ENCODE measurements around the gene SLC34A1.
A peak's percentile ranks its signal among the peaks of the same experiment; 100 is the strongest.

The SLC34A1 gene

DNA sequence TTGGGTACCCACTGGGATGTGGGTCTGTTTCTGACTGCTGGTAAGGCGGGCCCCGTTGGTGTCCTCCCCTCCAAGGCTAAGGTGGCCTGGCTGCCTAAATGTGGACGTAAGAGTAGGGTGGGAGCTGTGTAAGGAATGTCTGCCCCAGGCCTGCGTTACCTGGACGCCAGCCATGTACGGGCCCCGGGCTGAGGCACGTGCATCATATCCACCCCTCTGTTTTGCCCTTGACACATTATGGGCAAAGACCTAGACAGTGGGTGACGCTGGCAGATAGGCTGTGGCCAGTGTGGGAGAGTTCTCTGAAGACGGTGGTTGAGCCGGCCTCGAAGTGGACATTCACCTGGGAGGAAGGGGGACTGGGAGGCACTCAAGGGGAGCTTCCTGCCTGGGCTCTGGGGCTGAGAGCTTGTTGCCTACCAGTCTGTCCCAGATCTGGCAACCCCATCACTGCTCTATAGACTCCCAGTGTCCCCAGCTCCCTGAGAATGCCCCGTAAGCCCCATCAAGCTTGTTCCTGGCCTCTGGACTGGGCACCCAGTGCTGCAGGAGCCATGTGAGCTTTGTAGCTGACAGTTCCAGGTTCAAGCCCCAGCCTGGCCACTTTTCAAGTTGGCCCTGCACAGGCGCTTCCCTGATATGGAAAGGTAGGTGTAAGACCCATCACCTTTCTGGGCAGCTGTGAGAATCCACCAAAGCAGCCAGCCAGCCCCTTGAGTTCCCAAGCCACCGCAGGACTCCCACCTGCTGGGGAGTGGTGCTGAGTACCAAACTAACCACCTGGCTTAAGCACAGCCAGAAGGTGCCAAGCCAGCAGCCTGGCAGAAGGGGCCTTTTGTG is 59.1 kb downstream of the SLC34A1 start:
- Histone ChIP-seq H3K4me1 (ENCODE audit: insufficient read depth, low read length) (peaks cover 23% of the 10 kb centered on the region), H2AFZ (ENCODE audit: low read depth, low read length) (no peak overlapping the region), H3K4me3 (ENCODE audit: low read depth in 1 of 2, low read length in 2 of 2) (no peak overlapping the region), H3K9me3 (ENCODE audit: insufficient read depth, low read length, severe bottlenecking) (no peaks in the 10 kb centered on the region), H3K9ac (ENCODE audit: low read depth, low read length) (no peak overlapping the region), H3K36me3 (ENCODE audit: insufficient read depth, low read length) (peaks cover 34% of the 10 kb centered on the region), H3K27me3 (ENCODE audit: insufficient read depth, low read length, poor library complexity) (peaks cover 33% of the 10 kb centered on the region), H3K27ac (ENCODE audit: low read length) (no peak overlapping the region), H4K20me1 (ENCODE audit: insufficient read depth, low read length) (peaks cover 52% of the 10 kb centered on the region), H3K79me2 (ENCODE audit: insufficient read depth, low read length) (no peaks in the 10 kb centered on the region), H3K4me2 (ENCODE audit: insufficient read depth, low read length) (no peak overlapping the region)
- DNase-seq (no peak), ATAC-seq (ENCODE audit: insufficient read depth, low read depth) (no peak)
- TF ChIP-seq EZH2 (IDR thresholded peaks at IDR 0.05; ENCODE audit: borderline replicate concordance, low read depth, low read length, severe bottlenecking) = no peak
- TF ChIP-seq, protein P1, sequence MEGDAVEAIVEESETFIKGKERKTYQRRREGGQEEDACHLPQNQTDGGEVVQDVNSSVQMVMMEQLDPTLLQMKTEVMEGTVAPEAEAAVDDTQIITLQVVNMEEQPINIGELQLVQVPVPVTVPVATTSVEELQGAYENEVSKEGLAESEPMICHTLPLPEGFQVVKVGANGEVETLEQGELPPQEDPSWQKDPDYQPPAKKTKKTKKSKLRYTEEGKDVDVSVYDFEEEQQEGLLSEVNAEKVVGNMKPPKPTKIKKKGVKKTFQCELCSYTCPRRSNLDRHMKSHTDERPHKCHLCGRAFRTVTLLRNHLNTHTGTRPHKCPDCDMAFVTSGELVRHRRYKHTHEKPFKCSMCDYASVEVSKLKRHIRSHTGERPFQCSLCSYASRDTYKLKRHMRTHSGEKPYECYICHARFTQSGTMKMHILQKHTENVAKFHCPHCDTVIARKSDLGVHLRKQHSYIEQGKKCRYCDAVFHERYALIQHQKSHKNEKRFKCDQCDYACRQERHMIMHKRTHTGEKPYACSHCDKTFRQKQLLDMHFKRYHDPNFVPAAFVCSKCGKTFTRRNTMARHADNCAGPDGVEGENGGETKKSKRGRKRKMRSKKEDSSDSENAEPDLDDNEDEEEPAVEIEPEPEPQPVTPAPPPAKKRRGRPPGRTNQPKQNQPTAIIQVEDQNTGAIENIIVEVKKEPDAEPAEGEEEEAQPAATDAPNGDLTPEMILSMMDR (IDR thresholded peaks at IDR 0.05; ENCODE audit: borderline replicate concordance, extremely low read depth, low read length, poor library complexity, severe bottlenecking) = no peak

DNA sequence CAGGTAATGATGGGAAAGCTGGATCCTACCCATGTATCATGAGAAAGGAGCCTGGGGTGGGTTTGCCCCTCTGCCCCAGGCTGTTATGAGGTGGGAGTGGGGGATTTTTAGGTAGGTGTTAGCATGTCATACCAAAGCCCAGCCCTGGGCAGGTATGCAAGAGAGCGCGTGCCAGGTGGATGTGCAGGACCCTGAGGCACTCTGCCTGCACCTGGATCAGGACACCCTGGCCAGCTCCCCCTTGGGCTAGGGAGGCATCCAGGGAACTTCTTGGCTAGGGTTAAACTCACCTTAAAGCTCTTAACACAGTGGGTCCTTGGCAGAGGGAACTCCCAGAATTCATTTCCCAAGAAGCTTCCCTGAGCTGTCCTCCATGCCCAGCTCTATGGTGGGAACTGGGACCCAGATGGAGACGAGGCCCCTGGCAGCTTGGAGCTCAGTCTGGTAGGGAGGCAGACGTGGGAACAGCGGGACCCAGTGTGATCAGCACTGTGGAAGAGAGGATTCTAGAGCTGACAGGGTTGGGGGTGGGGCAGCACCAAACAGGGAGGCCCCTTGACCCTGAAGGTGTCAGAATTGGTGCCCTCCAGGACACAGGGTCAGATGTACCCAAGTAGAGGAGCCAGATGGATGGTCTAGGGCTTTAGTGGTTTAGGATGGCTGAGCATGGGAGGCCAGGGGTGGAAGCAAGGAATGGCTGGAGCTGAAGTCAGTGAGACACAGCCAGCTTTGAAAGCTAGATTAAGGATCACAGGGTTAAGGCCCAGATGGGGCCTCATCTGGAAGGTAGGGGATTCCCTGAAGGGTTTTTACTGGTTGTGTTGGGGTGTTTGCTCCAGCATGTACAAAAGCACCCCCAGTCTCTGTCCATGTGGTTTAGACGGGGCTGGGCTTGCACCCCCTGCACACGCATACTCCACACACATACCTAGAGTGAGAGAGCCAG is 60.1 kb downstream of the SLC34A1 start:
- H2AFZ ChIP-seq (ENCODE audit: low read depth, low read length) = no peak overlapping the region
- peaks cover 23% of the 10 kb centered on the region for H3K4me1 ChIP-seq (ENCODE audit: insufficient read depth, low read length)
- DNase-seq (no peak), ATAC-seq (ENCODE audit: insufficient read depth, low read depth) (no peak)
- no peak overlapping the region for H3K27ac ChIP-seq (ENCODE audit: low read length)
- no peak overlapping the region for H3K9ac ChIP-seq (ENCODE audit: low read depth, low read length)
- no peak for TF ChIP-seq EZH2 (IDR thresholded peaks at IDR 0.05; ENCODE audit: borderline replicate concordance, low read depth, low read length, severe bottlenecking)
- TF ChIP-seq, protein P1 (IDR thresholded peaks at IDR 0.05; ENCODE audit: borderline replicate concordance, extremely low read depth, low read length, poor library complexity, severe bottlenecking) = no peak
- H3K4me3 ChIP-seq (ENCODE audit: low read depth in 1 of 2, low read length in 2 of 2) = no peak overlapping the region
- peaks cover 56% of the 10 kb centered on the region for H4K20me1 ChIP-seq (ENCODE audit: insufficient read depth, low read length)
- H3K36me3 ChIP-seq (ENCODE audit: insufficient read depth, low read length) = peaks cover 28% of the 10 kb centered on the region
- H3K27me3 ChIP-seq (ENCODE audit: insufficient read depth, low read length, poor library complexity) = peaks cover 43% of the 10 kb centered on the region
- no peaks in the 10 kb centered on the region for H3K79me2 ChIP-seq (ENCODE audit: insufficient read depth, low read length)
- no peak overlapping the region for H3K4me2 ChIP-seq (ENCODE audit: insufficient read depth, low read length)
- no peaks in the 10 kb centered on the region for H3K9me3 ChIP-seq (ENCODE audit: insufficient read depth, low read length, severe bottlenecking)

DNA sequence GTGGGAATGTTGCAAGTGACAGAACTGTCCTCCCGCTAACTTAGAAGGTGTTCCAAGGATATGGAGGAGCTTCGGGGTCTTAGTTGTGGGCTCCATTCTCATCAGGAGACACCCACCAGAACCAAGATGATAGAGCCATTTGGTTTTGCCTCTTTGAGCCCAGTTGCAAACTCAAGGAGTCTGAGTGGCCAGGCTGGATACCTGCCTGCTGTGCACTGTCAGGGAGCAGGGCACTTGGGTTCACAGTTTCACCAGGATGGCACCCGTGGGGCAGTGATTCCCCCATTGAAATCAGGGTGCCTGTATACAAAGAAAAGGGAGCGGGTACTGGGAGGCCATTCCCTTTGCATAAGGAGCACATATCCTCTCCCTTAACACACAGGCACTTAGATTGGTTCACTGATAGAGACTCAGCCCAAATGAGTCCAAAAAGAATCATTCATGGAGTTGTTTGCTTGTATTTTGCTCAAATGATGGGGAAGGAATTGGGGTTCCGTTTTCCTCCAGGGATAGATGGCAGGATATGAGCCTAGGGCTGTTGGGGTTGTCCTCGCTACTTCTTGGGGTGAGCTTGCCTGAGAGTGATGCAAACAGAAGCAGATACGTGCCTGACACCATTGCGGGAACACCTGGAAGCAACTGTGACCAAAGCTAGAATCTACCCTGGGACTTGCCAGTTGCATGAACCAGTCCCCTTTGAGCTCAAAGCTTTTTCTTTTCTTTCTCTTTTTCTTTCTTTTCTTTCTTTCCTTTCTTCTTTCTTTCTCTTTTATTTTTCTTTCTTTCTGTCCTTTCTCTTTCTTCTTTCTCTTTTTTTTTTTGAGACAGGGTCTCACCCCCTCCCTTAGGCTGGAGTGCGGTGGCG is 61.0 kb downstream of the SLC34A1 start:
- no peak overlapping the region for H3K27ac ChIP-seq (ENCODE audit: low read length)
- H3K9ac ChIP-seq (ENCODE audit: low read depth, low read length) = no peak overlapping the region
- no peak overlapping the region for H3K4me3 ChIP-seq (ENCODE audit: low read depth in 1 of 2, low read length in 2 of 2)
- no peaks in the 10 kb centered on the region for H3K79me2 ChIP-seq (ENCODE audit: insufficient read depth, low read length)
- H2AFZ ChIP-seq (ENCODE audit: low read depth, low read length) = no peak overlapping the region
- H3K27me3 ChIP-seq (ENCODE audit: insufficient read depth, low read length, poor library complexity) = peaks cover 49% of the 10 kb centered on the region
- peaks cover 23% of the 10 kb centered on the region for H3K4me1 ChIP-seq (ENCODE audit: insufficient read depth, low read length)
- H3K4me2 ChIP-seq (ENCODE audit: insufficient read depth, low read length) = peak overlapping the region; percentile 16; the same call in 1 of the 2 replicates
- DNase-seq = peak; percentile 36
- no peaks in the 10 kb centered on the region for H3K9me3 ChIP-seq (ENCODE audit: insufficient read depth, low read length, severe bottlenecking)
- peaks cover 59% of the 10 kb centered on the region for H4K20me1 ChIP-seq (ENCODE audit: insufficient read depth, low read length)
- H3K36me3 ChIP-seq (ENCODE audit: insufficient read depth, low read length) = peaks cover 22% of the 10 kb centered on the region
- TF ChIP-seq, protein P1 (IDR thresholded peaks at IDR 0.05; ENCODE audit: borderline replicate concordance, extremely low read depth, low read length, poor library complexity, severe bottlenecking) = no peak
- no peak for TF ChIP-seq EZH2 (IDR thresholded peaks at IDR 0.05; ENCODE audit: borderline replicate concordance, low read depth, low read length, severe bottlenecking)
- ATAC-seq (ENCODE audit: insufficient read depth, low read depth) = 0 out of 3 replicates have a peak, but pooled peaks have one; percentile 10

All from DND-41 (cell line).